AG10803 (cell line): ENCODE results near the gene KCNJ6.
A peak's percentile ranks its signal among the peaks of the same experiment; 100 is the strongest.

Experiments
- DNase-seq: peaks from one replicate; pipeline ENCODE4 v3.0.0; 2010; ENCODE audit warnings: low read depth
- H3K4me3 ChIP-seq: 2 replicates; pipeline ENCODE4 v1.5.1; 2011; ENCODE audit warnings: mild to moderate bottlenecking, low read length, control low read depth
- TF ChIP-seq, protein P1 (sequence below): conservative IDR thresholded peaks from 2 replicates; pipeline ENCODE4 v1.5.1; 2011; ENCODE audit warnings: mild to moderate bottlenecking, low read length, control low read depth, inconsistent platforms

The KCNJ6 gene

GRCh38 chr21:37688952-37689659, 227.2 kb downstream of the KCNJ6 start:
- DNase-seq, result no peak
- TF ChIP-seq, protein P1, sequence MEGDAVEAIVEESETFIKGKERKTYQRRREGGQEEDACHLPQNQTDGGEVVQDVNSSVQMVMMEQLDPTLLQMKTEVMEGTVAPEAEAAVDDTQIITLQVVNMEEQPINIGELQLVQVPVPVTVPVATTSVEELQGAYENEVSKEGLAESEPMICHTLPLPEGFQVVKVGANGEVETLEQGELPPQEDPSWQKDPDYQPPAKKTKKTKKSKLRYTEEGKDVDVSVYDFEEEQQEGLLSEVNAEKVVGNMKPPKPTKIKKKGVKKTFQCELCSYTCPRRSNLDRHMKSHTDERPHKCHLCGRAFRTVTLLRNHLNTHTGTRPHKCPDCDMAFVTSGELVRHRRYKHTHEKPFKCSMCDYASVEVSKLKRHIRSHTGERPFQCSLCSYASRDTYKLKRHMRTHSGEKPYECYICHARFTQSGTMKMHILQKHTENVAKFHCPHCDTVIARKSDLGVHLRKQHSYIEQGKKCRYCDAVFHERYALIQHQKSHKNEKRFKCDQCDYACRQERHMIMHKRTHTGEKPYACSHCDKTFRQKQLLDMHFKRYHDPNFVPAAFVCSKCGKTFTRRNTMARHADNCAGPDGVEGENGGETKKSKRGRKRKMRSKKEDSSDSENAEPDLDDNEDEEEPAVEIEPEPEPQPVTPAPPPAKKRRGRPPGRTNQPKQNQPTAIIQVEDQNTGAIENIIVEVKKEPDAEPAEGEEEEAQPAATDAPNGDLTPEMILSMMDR, result no peak
- no peak overlapping the region for H3K4me3 ChIP-seq

DNA sequence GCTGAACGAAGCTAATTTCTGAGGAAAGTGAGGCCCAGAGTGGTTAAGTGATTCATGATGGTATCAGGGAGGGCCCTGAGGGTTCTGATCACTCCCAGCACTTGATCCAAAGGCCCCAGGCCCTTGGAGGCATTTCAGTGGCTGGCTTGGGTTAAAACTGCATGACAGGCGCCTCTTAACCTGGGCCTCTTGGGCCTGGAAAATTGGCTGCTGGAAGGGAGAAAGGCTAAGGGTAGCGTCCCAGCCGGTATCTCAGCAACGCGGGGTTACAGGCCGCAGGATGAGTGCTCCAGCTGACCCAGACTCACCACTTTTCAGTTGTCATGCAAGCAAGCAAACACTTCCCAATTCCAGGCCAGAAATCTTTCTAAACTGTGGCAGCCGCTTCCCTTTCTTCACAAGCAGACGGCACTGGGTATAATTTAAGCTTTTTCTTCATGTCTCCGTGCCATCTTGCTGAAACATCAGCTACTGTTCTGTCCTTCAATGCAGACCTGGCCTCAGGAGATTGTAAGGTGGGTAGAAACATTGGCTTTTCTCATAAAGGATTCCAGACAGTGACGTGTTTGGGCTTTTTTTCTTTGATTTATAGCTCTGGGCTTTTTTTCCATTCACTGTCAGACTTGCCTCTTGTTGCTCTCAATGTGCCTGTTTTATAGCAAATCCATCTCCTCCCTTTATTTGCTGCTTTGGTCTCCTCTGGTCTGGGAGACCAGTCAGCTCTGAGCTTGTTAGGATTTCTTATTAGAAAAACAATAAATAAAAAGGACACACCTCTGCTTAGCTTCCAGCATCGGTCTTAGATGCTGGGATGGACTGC, 229.1 kb downstream of the KCNJ6 start:
- peak; percentile 45 for DNase-seq
- H3K4me3 ChIP-seq, result no peak overlapping the region
- TF ChIP-seq, protein P1, result no peak

- no peak for DNase-seq
- H3K4me3 ChIP-seq, result no peak overlapping the region
Measured at GRCh38 chr21:37684547-37684946, 231.7 kb downstream of the KCNJ6 start.

DNA sequence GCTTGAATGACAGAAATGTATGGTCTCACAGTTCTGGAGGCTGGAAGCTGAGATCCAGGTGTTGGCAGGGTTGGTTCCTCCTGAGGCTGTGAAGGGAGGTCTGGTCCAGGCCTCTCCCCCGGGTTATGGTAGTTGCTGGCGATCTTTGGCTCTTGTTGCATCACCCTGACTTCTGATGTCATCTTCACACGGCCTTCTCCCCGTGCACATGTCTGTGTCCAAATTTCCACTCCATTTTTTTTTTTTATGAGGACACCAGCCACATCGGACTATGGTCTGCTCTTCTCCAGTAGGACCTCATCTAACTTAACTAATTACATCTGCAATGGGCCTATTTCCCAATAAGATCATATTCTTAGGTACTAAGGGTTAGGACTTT, 232.2 kb downstream of the KCNJ6 start:
- DNase-seq, result no peak
- no peak overlapping the region for H3K4me3 ChIP-seq
- TF ChIP-seq, protein P1, result no peak

More at GRCh38 chr21:37684547-37684946, 231.7 kb downstream of the KCNJ6 start:
- TF ChIP-seq, protein P1, result no peak

DNA sequence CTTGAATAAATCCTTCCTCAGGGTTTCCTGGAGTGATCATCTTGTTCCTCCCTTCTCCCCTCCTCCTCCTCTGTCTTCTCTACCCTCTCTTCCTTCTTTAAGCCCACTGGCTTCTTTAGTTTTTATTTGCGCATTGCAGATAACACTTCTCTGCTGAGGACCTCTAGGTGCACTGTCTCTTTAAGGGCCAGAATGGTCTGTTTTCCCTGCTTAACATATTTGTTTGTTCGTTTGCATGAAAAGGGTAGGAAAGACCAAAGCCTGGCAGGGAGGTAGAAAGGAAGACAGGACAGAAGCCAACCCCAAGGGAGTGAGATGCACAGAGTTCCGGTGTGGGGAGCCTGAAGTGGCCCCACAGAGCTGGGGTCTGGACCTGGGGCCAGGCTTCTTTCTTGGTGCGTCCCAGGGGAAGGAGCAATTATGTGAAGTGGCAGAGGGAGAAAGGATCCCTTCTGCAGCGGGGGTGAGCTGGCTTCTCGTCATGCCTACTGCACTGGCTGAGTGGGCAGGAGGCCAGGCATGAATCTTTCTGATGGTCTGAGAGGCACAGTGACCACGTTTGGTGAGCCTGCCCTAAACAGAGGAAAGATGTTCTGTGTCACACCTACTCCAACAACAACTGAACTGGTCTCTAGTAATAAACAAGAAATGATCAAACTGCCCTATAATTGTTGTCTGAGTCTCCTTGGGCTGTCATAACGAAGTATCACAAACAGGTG, 232.7 kb downstream of the KCNJ6 start:
- DNase-seq, result no peak
- TF ChIP-seq, protein P1, result no peak
- no peak overlapping the region for H3K4me3 ChIP-seq

GRCh38 chr21:37682966-37683365, 233.3 kb downstream of the KCNJ6 start:
- peak; percentile 54 for DNase-seq
- no peak overlapping the region for H3K4me3 ChIP-seq
- TF ChIP-seq, protein P1, result no peak
